Neural cell (in vitro differentiated cells): Measurements from ENCODE around the gene SEC14L6. TPM values are rescaled to one million over a fixed set of nuclear protein-coding genes. Genes with fewer than 3 reads are reported as not detected.

Experiments
- H2AFZ ChIP-seq: fragments of 200-600, 300-800 bp; sonication (generic), shearing (Covaris generic); 2 replicates; pipeline ENCODE4 v1.6.0; 2014; ENCODE audit warnings: low read depth, mild to moderate bottlenecking, antibody characterized with exemption, low read length, moderate library complexity
- H3F3A ChIP-seq: fragments of 200-600 bp; shearing (Covaris generic); 2 replicates; pipeline ENCODE4 v1.6.1; 2016; ENCODE audit warnings: mild to moderate bottlenecking, moderate library complexity, mixed read lengths, antibody characterized with exemption, low read length; ENCODE audit not compliant: insufficient read depth, poor library complexity, severe bottlenecking
- H3K27ac ChIP-seq: fragments of 200-600, 300-800 bp; sonication (generic), shearing (Covaris generic); 2 replicates; pipeline ENCODE4 v1.5.1; 2014; ENCODE audit warnings: mild to moderate bottlenecking, low read length, moderate library complexity
- H3K27me3 ChIP-seq: fragments of 300-800, 200-600 bp; sonication (generic), shearing (Covaris generic); 2 replicates; pipeline ENCODE4 v1.6.0; 2014; ENCODE audit warnings: mild to moderate bottlenecking, low read depth, low read length, moderate library complexity; ENCODE audit not compliant: insufficient read depth
- H3K36me3 ChIP-seq: fragments of 300-800, 200-600 bp; sonication (generic), shearing (Covaris generic); 2 replicates; pipeline ENCODE4 v1.5.1; 2014; ENCODE audit warnings: mild to moderate bottlenecking, antibody characterized with exemption, low read length, moderate library complexity; ENCODE audit not compliant: insufficient read depth
- H3K4me2 ChIP-seq: fragments of 300-800, 200-600 bp; sonication (generic), shearing (Covaris generic); 2 replicates; pipeline ENCODE4 v1.6.0; 2014; ENCODE audit warnings: mild to moderate bottlenecking, low read length
- H3K4me3 ChIP-seq: fragments of 300-800, 200-600 bp; sonication (generic), shearing (Covaris generic); 2 replicates; pipeline ENCODE4 v1.5.1; 2014; ENCODE audit warnings: mild to moderate bottlenecking, low read length, moderate library complexity
- H3K79me2 ChIP-seq: fragments of 200-600 bp; shearing (Covaris generic); replicated peaks from 2 replicates; pipeline ENCODE4 v1.6.0; 2014; ENCODE audit warnings: mild to moderate bottlenecking, low read length, moderate library complexity; ENCODE audit not compliant: insufficient read depth
- H3K9ac ChIP-seq: fragments of 300-800, 200-600 bp; sonication (generic), shearing (Covaris generic); 2 replicates; pipeline ENCODE4 v1.6.1; 2016; ENCODE audit warnings: mild to moderate bottlenecking, low read length, mixed read lengths
- H3K9me2 ChIP-seq: fragments of 200-600 bp; shearing (Covaris generic); 2 replicates; pipeline ENCODE4 v1.6.1; 2016; ENCODE audit warnings: mild to moderate bottlenecking, low read length, mixed read lengths; ENCODE audit not compliant: insufficient read depth
- H3K9me3 ChIP-seq: fragments of 200-600, 300-800 bp; sonication (generic), shearing (Covaris generic); 2 replicates; pipeline ENCODE4 v1.6.1; 2016; ENCODE audit warnings: mild to moderate bottlenecking, mixed run types, low read length, moderate library complexity, mixed read lengths
- H4K20me1 ChIP-seq: fragments of 200-600 bp; shearing (Covaris generic); 2 replicates; pipeline ENCODE4 v1.6.1; 2016; ENCODE audit warnings: mild to moderate bottlenecking, mixed run types; ENCODE audit not compliant: insufficient read depth
- CTCF ChIP-seq: fragments of 450-650 bp; IDR thresholded peaks from 2 replicates; pipeline ENCODE4 v1.5.1; 2014; ENCODE audit warnings: antibody characterized with exemption, mild to moderate bottlenecking, moderate library complexity; ENCODE audit not compliant: poor library complexity, severe bottlenecking
- EP300 ChIP-seq: fragments of 450-650 bp; conservative IDR thresholded peaks from 2 replicates; pipeline ENCODE4 v1.6.1; 2014; ENCODE audit warnings: antibody characterized with exemption, mild to moderate bottlenecking, moderate library complexity; ENCODE audit not compliant: poor library complexity, severe bottlenecking
- EZH2 ChIP-seq: fragments of 200-600, 300-800 bp; shearing (Covaris generic), sonication (generic); IDR thresholded peaks from 2 replicates; pipeline ENCODE4 v1.6.1; 2014; ENCODE audit warnings: antibody characterized with exemption, low read length, borderline replicate concordance, mild to moderate bottlenecking; ENCODE audit not compliant: insufficient read depth, poor library complexity, severe bottlenecking
- MXI1 ChIP-seq: fragments of 450-650 bp; conservative IDR thresholded peaks from 2 replicates; pipeline ENCODE4 v1.6.1; 2014; ENCODE audit warnings: antibody characterized with exemption, mild to moderate bottlenecking; ENCODE audit not compliant: poor library complexity, severe bottlenecking
- POLR2AphosphoS5 ChIP-seq: IDR thresholded peaks from 2 replicates; pipeline ENCODE4 v1.6.1; 2012
- RAD21 ChIP-seq: fragments of 450-650 bp; conservative IDR thresholded peaks from 2 replicates; pipeline ENCODE4 v1.6.1; 2014; ENCODE audit warnings: antibody characterized with exemption, mild to moderate bottlenecking, moderate library complexity
- REST ChIP-seq: IDR thresholded peaks from 2 replicates; pipeline ENCODE4 v1.6.1; 2012; ENCODE audit warnings: borderline replicate concordance
- SMC3 ChIP-seq: fragments of 450-650 bp; conservative IDR thresholded peaks from 2 replicates; pipeline ENCODE4 v1.6.1; 2014; ENCODE audit warnings: antibody characterized with exemption, mild to moderate bottlenecking, moderate library complexity; ENCODE audit not compliant: poor library complexity
- TAF1 ChIP-seq: IDR thresholded peaks from 2 replicates; pipeline ENCODE4 v1.6.1; 2012; ENCODE audit warnings: low read depth
- polyA plus RNA-seq: library from polyadenylated mRNA; depleted of rRNA; stranded (reverse); fragments of >200 nt; gene quantifications from 2 replicates; pipeline ENCODE4 v1.2.3, GENCODE V29; 2014

SEC14L6 gene
- polyA plus RNA-seq, 1 donor from 2014 or later, result not detected

- no peaks in the 10 kb centered on the region for H3K79me2 ChIP-seq
- no peak for TF ChIP-seq MXI1
- TF ChIP-seq TAF1, result no peak
- TF ChIP-seq POLR2AphosphoS5, result no peak
- H3K9me2 ChIP-seq, result no peaks in the 10 kb centered on the region
- H3K36me3 ChIP-seq, result no peaks in the 10 kb centered on the region
- no peaks in the 10 kb centered on the region for H3K27me3 ChIP-seq
- no peak overlapping the region for H3K4me2 ChIP-seq
- H3K27ac ChIP-seq, result no peak overlapping the region
- H4K20me1 ChIP-seq, result no peaks in the 10 kb centered on the region
- no peak overlapping the region for H3K4me3 ChIP-seq
- no peaks in the 10 kb centered on the region for H3F3A ChIP-seq
- H3K9me3 ChIP-seq, result no peaks in the 10 kb centered on the region
- H2AFZ ChIP-seq, result no peak overlapping the region
- no peak overlapping the region for H3K9ac ChIP-seq
Measured at GRCh38 chr22:30584441-30584840, 37.9 kb upstream of the SEC14L6 start.

GRCh38 chr22:30582788-30583545 lies 36.4 kb upstream of the SEC14L6 start:
- Histone ChIP-seq H3K4me3 (no peak overlapping the region), H3K79me2 (no peaks in the 10 kb centered on the region), H3K9me3 (no peaks in the 10 kb centered on the region), H3K9me2 (no peaks in the 10 kb centered on the region), H3F3A (no peaks in the 10 kb centered on the region), H2AFZ (no peak overlapping the region), H3K36me3 (no peaks in the 10 kb centered on the region), H4K20me1 (no peaks in the 10 kb centered on the region), H3K4me2 (no peak overlapping the region), H3K27ac (no peak overlapping the region), H3K27me3 (no peaks in the 10 kb centered on the region), H3K9ac (no peak overlapping the region)
- TF ChIP-seq REST (no peak), MXI1 (no peak), RAD21 (no peak), POLR2AphosphoS5 (no peak), TAF1 (no peak), CTCF (no peak), SMC3 (no peak), EZH2 (no peak), EP300 (no peak)
